MV-4-11 (cell line): ENCODE measurements around the gene CDK5RAP3.

Source experiments
- DNase-seq: peaks from one replicate; lab custom pipeline; 2025; lab: John Stamatoyannopoulos, UW

Gene CDK5RAP3

GRCh38 chr17:47949197-47949759 is 21.6 kb upstream of the CDK5RAP3 start:
- DNase-seq = peak; percentile 82

- DNase-seq = peak; percentile 18
These were observed 21.0 kb upstream of the CDK5RAP3 start for GRCh38 chr17:47949946-47950345.

GRCh38 chr17:47950448-47950847 is 20.5 kb upstream of the CDK5RAP3 start:
- no peak for DNase-seq

GRCh38 chr17:47952171-47953021 is 18.5 kb upstream of the CDK5RAP3 start:
- no peak for DNase-seq

- no peak for DNase-seq
These were observed 17.0 kb upstream of the CDK5RAP3 start for GRCh38 chr17:47953909-47954308.

- DNase-seq = no peak
These were observed 15.1 kb upstream of the CDK5RAP3 start for GRCh38 chr17:47955497-47956461.

GRCh38 chr17:47956791-47957590 is 13.9 kb upstream of the CDK5RAP3 start:
- DNase-seq = no peak

GRCh38 chr17:47957591-47958490 is 13.1 kb upstream of the CDK5RAP3 start, which contains the start of gene PRR15L:
Gene PRR15L (minus strand): TSS chr17:47957883. CDS start chr17:47953234, 4,649 bp downstream.
- no peak for DNase-seq

GRCh38 chr17:47959825-47960655 is 10.9 kb upstream of the CDK5RAP3 start:
- no peak for DNase-seq

GRCh38 chr17:47961406-47961805 is 9.5 kb upstream of the CDK5RAP3 start:
- no peak for DNase-seq

- DNase-seq = no peak
These were observed 8.0 kb upstream of the CDK5RAP3 start for GRCh38 chr17:47962901-47963300.

- no peak for DNase-seq
These were observed 6.1 kb upstream of the CDK5RAP3 start for GRCh38 chr17:47964856-47965255.

- no peak for DNase-seq
These were observed 4.8 kb upstream of the CDK5RAP3 start for GRCh38 chr17:47966079-47966519.

GRCh38 chr17:47967607-47968252 is 3.2 kb upstream of the CDK5RAP3 start:
- DNase-seq = no peak

GRCh38 chr17:47968836-47969235 is 2.1 kb upstream of the CDK5RAP3 start:
- no peak for DNase-seq

- no peak for DNase-seq
These were observed 786 bp upstream of the CDK5RAP3 start for GRCh38 chr17:47969930-47970724.

- no peak for DNase-seq
These were observed 2.6 kb downstream of the CDK5RAP3 start for GRCh38 chr17:47973541-47973940.

- no peak for DNase-seq
These were observed 4.4 kb downstream of the CDK5RAP3 start for GRCh38 chr17:47975189-47975822.
